ENCODE measurements around the gene ZNF70. TPM values are rescaled to one million over a fixed set of nuclear protein-coding genes. Genes with fewer than 3 reads are reported as not detected.

Gene ZNF70
- total RNA-seq, 1 experiment from 2014 or later, result 7.1 TPM

DNA sequence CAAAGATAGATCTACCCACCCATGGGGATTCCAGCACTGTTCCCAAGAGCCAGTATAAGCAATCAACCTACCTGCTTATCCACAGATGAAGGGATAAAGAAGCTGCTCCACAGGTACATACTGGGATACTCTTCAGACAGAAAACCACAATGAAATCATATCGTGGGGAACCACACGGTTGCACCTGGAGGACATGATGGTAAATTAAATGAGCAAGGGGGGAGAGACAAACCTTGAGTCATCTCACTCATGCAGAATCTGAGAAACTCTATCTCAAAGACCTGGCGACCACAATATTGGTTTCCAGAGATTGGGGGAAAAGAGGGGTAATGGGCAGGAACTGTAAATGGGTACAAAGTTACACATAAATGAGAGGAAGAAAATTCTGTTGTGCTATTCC lies 45.6 kb downstream of the ZNF70 start:
- Histone ChIP-seq H3K4me3 (no peak overlapping the region), H3K9me3 (replicated peaks) (no peaks in the 10 kb centered on the region), H3K27me3 (no peaks in the 10 kb centered on the region), H3K4me1 (no peaks in the 10 kb centered on the region), H3K27ac (no peak overlapping the region), H3K36me3 (peaks cover 47% of the 10 kb centered on the region)
- no peak for DNase-seq

- Histone ChIP-seq H3K27me3 (no peaks in the 10 kb centered on the region), H3K4me1 (no peaks in the 10 kb centered on the region), H3K9me3 (replicated peaks) (no peaks in the 10 kb centered on the region), H3K36me3 (peaks cover 47% of the 10 kb centered on the region), H3K4me3 (no peak overlapping the region), H3K27ac (no peak overlapping the region)
- DNase-seq, result no peak
These were observed 46.1 kb downstream of the ZNF70 start for GRCh38 chr22:23704829-23705228.

- no peaks in the 10 kb centered on the region for H3K27me3 ChIP-seq
- H3K9me3 ChIP-seq (replicated peaks), result no peaks in the 10 kb centered on the region
- H3K36me3 ChIP-seq, result peaks cover 43% of the 10 kb centered on the region
- H3K4me3 ChIP-seq, result no peak overlapping the region
- no peak for DNase-seq
- no peaks in the 10 kb centered on the region for H3K4me1 ChIP-seq
- no peak overlapping the region for H3K27ac ChIP-seq
These were observed 46.9 kb downstream of the ZNF70 start for GRCh38 chr22:23704062-23704461.

DNA sequence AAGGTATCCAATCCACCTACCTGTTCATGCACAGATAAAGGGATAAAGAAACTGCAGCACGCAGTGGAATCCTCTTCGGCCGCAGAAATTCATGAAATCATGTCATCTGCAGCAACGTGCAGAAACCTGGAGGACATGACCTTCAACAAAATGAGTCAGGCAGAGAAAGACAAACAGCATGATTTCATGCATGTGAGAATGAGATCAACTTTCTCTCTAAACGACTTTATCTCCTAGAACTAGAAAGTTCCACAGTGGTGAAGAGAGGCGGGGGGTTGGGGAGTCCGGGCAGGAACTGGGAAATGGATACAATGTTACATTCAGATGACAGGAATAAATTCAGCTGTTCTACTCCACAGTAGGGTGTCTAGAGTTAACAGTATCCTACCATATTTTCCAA lies 50.2 kb downstream of the ZNF70 start:
- Histone ChIP-seq H3K4me3 (no peak overlapping the region), H3K9me3 (replicated peaks) (no peaks in the 10 kb centered on the region), H3K27ac (no peak overlapping the region), H3K36me3 (peaks cover 22% of the 10 kb centered on the region), H3K27me3 (no peaks in the 10 kb centered on the region), H3K4me1 (no peaks in the 10 kb centered on the region)
- no peak for DNase-seq

GRCh38 chr22:23698673-23699235 lies 52.2 kb downstream of the ZNF70 start:
- peaks cover 14% of the 10 kb centered on the region for H3K36me3 ChIP-seq
- no peak overlapping the region for H3K27ac ChIP-seq
- no peak for DNase-seq
- H3K27me3 ChIP-seq, result no peaks in the 10 kb centered on the region
- H3K4me1 ChIP-seq, result no peaks in the 10 kb centered on the region
- no peak overlapping the region for H3K4me3 ChIP-seq
- no peaks in the 10 kb centered on the region for H3K9me3 ChIP-seq (replicated peaks)

- no peaks in the 10 kb centered on the region for H3K4me1 ChIP-seq
These were observed 52.8 kb downstream of the ZNF70 start for GRCh38 chr22:23698094-23698493.

GRCh38 chr22:23697031-23697970 lies 53.6 kb downstream of the ZNF70 start:
- no peak for DNase-seq
- H3K27me3 ChIP-seq, result no peaks in the 10 kb centered on the region
- no peaks in the 10 kb centered on the region for H3K4me1 ChIP-seq
- no peak overlapping the region for H3K27ac ChIP-seq
- no peaks in the 10 kb centered on the region for H3K9me3 ChIP-seq (replicated peaks)
- no peak overlapping the region for H3K4me3 ChIP-seq
- H3K36me3 ChIP-seq, result peaks cover 14% of the 10 kb centered on the region

More at GRCh38 chr22:23698094-23698493, 52.8 kb downstream of the ZNF70 start:
- Histone ChIP-seq H3K36me3 (peaks cover 14% of the 10 kb centered on the region), H3K27ac (no peak overlapping the region), H3K27me3 (no peaks in the 10 kb centered on the region), H3K4me3 (no peak overlapping the region), H3K9me3 (replicated peaks) (no peaks in the 10 kb centered on the region)
- DNase-seq, result no peak

DNA sequence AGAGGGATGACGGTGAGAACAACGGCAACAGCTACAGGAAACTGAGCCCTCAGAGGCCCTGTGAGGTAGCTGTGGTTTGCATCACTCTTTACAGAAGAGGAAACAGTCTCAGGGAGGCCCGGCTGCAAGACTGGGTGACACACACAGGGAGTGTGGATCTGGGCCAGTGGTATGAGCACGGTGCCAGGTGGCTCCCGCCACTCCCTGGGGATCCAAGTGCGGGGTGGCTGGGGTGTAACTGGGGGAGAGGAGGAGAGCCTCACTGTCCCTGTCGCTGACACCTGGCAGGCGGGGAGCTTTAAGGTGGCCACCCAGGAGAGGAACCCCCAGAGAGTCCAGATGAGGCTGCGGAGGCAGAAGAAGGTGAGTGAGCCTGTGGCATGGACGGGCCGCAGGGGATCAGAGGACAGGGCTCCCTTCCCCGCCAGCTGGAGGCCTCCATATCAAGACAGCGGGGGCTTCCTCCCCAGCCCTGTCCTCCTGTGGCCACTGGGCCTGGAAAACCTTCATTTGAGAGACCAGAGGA lies 54.5 kb downstream of the ZNF70 start:
- H3K36me3 ChIP-seq, result peaks cover 12% of the 10 kb centered on the region
- no peak for DNase-seq
- H3K27me3 ChIP-seq, result no peaks in the 10 kb centered on the region
- no peak overlapping the region for H3K4me3 ChIP-seq
- H3K4me1 ChIP-seq, result no peaks in the 10 kb centered on the region
- no peak overlapping the region for H3K27ac ChIP-seq
- H3K9me3 ChIP-seq (replicated peaks), result no peaks in the 10 kb centered on the region

DNA sequence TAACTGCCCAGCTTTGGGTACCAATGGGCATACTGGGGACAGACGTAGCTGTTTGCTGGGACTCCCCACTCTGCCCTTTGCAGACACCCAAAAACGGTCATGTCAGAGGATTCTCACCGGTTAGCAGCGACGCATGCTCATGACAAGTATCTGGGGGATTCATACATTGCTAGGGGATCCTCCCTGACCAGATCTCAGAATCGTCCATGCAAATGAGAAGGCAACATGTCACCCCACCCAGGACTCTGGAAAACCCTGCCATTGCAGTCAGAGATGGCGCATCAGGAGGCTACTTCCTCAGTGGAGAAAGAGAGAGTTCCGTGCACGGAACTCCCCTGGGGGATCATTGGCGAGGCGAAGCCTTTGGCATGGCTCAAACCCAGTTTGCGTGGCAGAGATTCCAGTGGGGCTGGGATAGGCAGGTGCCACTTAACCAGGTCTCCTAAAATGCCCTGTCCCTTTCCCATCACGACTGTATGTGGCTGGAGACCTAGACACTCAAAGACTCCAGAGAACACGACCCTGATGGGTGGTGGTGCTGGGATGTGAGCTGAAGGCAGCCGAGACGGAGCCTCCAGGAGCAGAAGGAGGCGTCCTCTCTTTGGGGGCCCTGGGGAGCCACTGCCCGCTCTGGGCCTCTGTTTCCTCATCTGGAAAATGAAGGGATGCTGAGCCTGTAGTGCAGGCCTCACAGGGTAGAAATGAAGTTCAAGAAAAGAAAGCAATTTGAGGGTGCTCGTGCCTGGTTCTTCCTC lies 55.2 kb downstream of the ZNF70 start:
- H3K27me3 ChIP-seq, result no peaks in the 10 kb centered on the region
- H3K9me3 ChIP-seq (replicated peaks), result no peaks in the 10 kb centered on the region
- no peak overlapping the region for H3K4me3 ChIP-seq
- no peak for DNase-seq
- no peak overlapping the region for H3K27ac ChIP-seq
- peaks cover 12% of the 10 kb centered on the region for H3K36me3 ChIP-seq
- H3K4me1 ChIP-seq, result no peaks in the 10 kb centered on the region

DNA sequence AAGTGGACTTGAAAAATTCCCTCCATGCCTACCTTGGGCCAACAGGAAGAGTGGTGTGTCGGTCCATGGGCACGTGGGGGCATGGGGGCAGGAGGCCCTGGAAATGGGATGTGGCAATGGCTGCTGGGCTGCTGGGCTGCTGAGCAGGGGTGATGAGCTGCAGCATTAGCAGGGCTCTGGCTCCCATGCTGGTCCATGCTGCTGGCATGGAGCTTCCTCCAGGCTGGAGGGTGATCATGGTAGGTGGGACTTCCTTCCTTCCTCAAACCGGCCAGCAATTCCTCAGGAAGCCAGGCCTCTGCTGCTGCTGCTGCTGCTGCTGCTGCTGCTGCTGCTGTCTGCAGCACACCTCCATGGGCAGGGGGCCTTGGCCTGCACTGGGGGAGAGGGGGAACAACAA lies 55.8 kb downstream of the ZNF70 start:
- no peaks in the 10 kb centered on the region for H3K9me3 ChIP-seq (replicated peaks)
- no peak for DNase-seq
- H3K27me3 ChIP-seq, result no peaks in the 10 kb centered on the region
- no peak overlapping the region for H3K4me3 ChIP-seq
- H3K4me1 ChIP-seq, result no peaks in the 10 kb centered on the region
- H3K36me3 ChIP-seq, result peaks cover 5% of the 10 kb centered on the region
- H3K27ac ChIP-seq, result no peak overlapping the region

GRCh38 chr22:23693979-23694680 lies 56.8 kb downstream of the ZNF70 start:
- H3K4me3 ChIP-seq, result no peak overlapping the region
- H3K9me3 ChIP-seq (replicated peaks), result no peaks in the 10 kb centered on the region
- H3K4me1 ChIP-seq, result no peaks in the 10 kb centered on the region
- no peaks in the 10 kb centered on the region; the same call in 1 of the 2 replicates for H3K36me3 ChIP-seq
- H3K27ac ChIP-seq, result no peak overlapping the region
- DNase-seq, result no peak
- no peaks in the 10 kb centered on the region for H3K27me3 ChIP-seq

- DNase-seq, result peak; percentile 15 to 24
- no peaks in the 10 kb centered on the region; the same call in 1 of the 2 replicates for H3K36me3 ChIP-seq
- no peaks in the 10 kb centered on the region for H3K27me3 ChIP-seq
- H3K4me1 ChIP-seq, result no peaks in the 10 kb centered on the region
- no peaks in the 10 kb centered on the region for H3K9me3 ChIP-seq (replicated peaks)
- no peak overlapping the region for H3K27ac ChIP-seq
- H3K4me3 ChIP-seq, result no peak overlapping the region
These were observed 58.2 kb downstream of the ZNF70 start for GRCh38 chr22:23692598-23693291.

DNA sequence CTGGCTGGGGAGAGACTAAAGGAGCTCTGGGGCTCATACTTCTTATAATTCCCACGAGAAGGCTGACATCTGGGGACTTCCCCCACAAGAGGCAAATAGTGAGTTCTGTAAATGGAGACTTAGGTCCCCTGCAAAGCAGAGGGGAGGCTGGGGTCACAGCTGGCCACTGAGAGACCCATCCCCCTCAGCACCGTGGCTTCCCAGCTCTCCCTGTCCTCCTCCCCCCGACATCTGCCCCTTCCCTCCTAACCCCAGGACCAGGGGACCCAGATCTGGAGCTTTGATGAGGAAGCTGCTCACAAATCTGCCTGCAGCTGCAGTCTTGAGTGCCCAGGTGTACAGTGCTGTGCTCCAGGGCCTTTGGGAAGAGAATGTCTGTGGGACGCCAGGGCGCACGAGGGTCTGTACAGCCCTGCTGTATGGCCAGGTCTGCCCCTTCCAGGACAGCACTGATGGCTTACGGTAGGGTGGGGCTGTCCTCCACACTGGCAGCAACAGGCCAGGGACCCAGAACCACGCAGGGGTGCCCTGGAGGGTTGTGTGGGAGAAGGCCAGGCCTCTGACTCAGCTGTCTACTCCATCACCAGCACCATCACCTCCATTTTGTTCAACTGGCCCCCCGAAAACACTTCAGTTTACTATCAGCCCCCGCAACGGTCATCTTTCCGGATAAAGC lies 59.0 kb downstream of the ZNF70 start:
- Histone ChIP-seq H3K27ac (no peak overlapping the region), H3K36me3 (no peaks in the 10 kb centered on the region; the same call in 1 of the 2 replicates), H3K27me3 (no peaks in the 10 kb centered on the region), H3K4me3 (no peak overlapping the region), H3K4me1 (no peaks in the 10 kb centered on the region), H3K9me3 (replicated peaks) (no peaks in the 10 kb centered on the region)
- no peak for DNase-seq
